IMR-90 (cell line): ENCODE measurements around the gene C7. TPM values are rescaled to one million over a fixed set of nuclear protein-coding genes. Genes with fewer than 3 reads are reported as not detected.

Experiments
- ATAC-seq: fragments of 200-7000 bp; cut with Tn5 transposase; 2 replicates; pipeline ENCODE4 v1.9.1; 2020; ENCODE audit warnings: low read depth, mild to moderate bottlenecking, moderate library complexity
- BruUV-seq: library from RNA; stranded (reverse); fragments of 400-500 nt; replicated peaks from 2 replicates; lab custom pipeline; 2021; lab: Mats Ljungman, UMichigan
- CTCF ChIA-PET: fragments of 300-600 bp; formaldehyde crosslinking; extraction: SDS; loops from one replicate; lab custom pipeline; 2021; ENCODE audit warnings: antibody characterized with exemption; lab: Yijun Ruan, JAX
- POLR2A ChIA-PET: fragments of 300-600 bp; sonication (Branson Sonifier 250); formaldehyde crosslinking; loops from one replicate; lab custom pipeline; 2022; ENCODE audit warnings: antibody characterized with exemption; ENCODE audit not compliant: unreplicated experiment; lab: Charles Lee
- DNase-seq: peaks from one replicate; pipeline ENCODE4 v3.0.0; 2013
- H2AFZ ChIP-seq: replicated peaks from 2 replicates; pipeline ENCODE3; 2013; ENCODE audit warnings: low read length, mild to moderate bottlenecking; ENCODE audit not compliant: poor library complexity
- H2AK5ac ChIP-seq: 2 replicates; pipeline ENCODE4 v1.6.1; 2013; ENCODE audit warnings: low read depth, low read length, inconsistent platforms
- H2AK9ac ChIP-seq: replicated peaks from 2 replicates; pipeline ENCODE3; 2013; ENCODE audit warnings: mild to moderate bottlenecking, low read depth, low read length, moderate library complexity; ENCODE audit not compliant: poor library complexity
- H2BK120ac ChIP-seq: 2 replicates; pipeline ENCODE4 v1.6.1; 2013; ENCODE audit warnings: low read depth, low read length, inconsistent platforms
- H2BK15ac ChIP-seq: 3 replicates; pipeline ENCODE4 v1.6.1; 2013; ENCODE audit warnings: low read depth, low read length, inconsistent platforms
- H2BK20ac ChIP-seq: 2 replicates; pipeline ENCODE4 v1.6.1; 2013; ENCODE audit warnings: low read depth, mild to moderate bottlenecking, inconsistent platforms, low read length, moderate library complexity
- H2BK5ac ChIP-seq: 2 replicates; pipeline ENCODE4 v1.6.1; 2013; ENCODE audit warnings: mild to moderate bottlenecking, low read depth, low read length, inconsistent platforms; ENCODE audit not compliant: poor library complexity, severe bottlenecking
- H3K14ac ChIP-seq: replicated peaks from 2 replicates; pipeline ENCODE4 v1.6.1; 2013; ENCODE audit warnings: low read depth, low read length, inconsistent platforms
- H3K18ac ChIP-seq: 2 replicates; pipeline ENCODE4 v1.6.1; 2013; ENCODE audit warnings: low read depth, low read length, control low read depth
- H3K23ac ChIP-seq: 2 replicates; pipeline ENCODE4 v1.6.1; 2013; ENCODE audit warnings: low read depth, low read length, inconsistent platforms
- H3K27ac ChIP-seq: 2 replicates; pipeline ENCODE4 v1.5.1; 2013; ENCODE audit warnings: mild to moderate bottlenecking, control low read depth, low read length; ENCODE audit not compliant: insufficient read depth
- H3K27me3 ChIP-seq: 2 replicates; pipeline ENCODE4 v1.6.1; 2013; ENCODE audit warnings: low read length; ENCODE audit not compliant: control insufficient read depth, insufficient read depth
- H3K36me3 ChIP-seq: 2 replicates; pipeline ENCODE4 v1.6.1; 2013; ENCODE audit warnings: low read length, mixed read lengths; ENCODE audit not compliant: control insufficient read depth, insufficient read depth
- H3K4ac ChIP-seq: 2 replicates; pipeline ENCODE4 v1.6.1; 2013; ENCODE audit warnings: low read depth, low read length, inconsistent platforms
- H3K4me1 ChIP-seq: 2 replicates; pipeline ENCODE4 v1.6.1; 2013; ENCODE audit warnings: low read length, mixed read lengths; ENCODE audit not compliant: control insufficient read depth, insufficient read depth
- H3K4me2 ChIP-seq: 2 replicates; pipeline ENCODE4 v1.6.1; 2013; ENCODE audit warnings: low read depth, mild to moderate bottlenecking, control low read depth, low read length, moderate library complexity
- H3K4me3 ChIP-seq: 2 replicates; pipeline ENCODE4 v1.5.1; 2013; ENCODE audit warnings: low read depth, mild to moderate bottlenecking, control low read depth, low read length, moderate library complexity; ENCODE audit not compliant: insufficient read depth
- H3K56ac ChIP-seq: 2 replicates; pipeline ENCODE4 v1.6.1; 2013; ENCODE audit warnings: low read length, inconsistent platforms; ENCODE audit not compliant: insufficient read depth; ENCODE audit errors: extremely low read depth
- H3K79me1 ChIP-seq, 2 experiments: 2 replicates each; pipeline ENCODE4 v1.6.1; 2013; ENCODE audit warnings: low read length in 2 of 2, inconsistent platforms in 1 of 2, low read depth in 1 of 2
- H3K9ac ChIP-seq: 2 replicates; pipeline ENCODE4 v1.6.1; 2013; ENCODE audit warnings: low read depth, low read length, control low read depth
- H3K9me1 ChIP-seq: 2 replicates; pipeline ENCODE4 v1.6.1; 2013; ENCODE audit warnings: low read length, inconsistent platforms; ENCODE audit not compliant: insufficient read depth
- H3K9me3 ChIP-seq: 2 replicates; pipeline ENCODE4 v1.6.1; 2013; ENCODE audit warnings: low read length; ENCODE audit not compliant: control insufficient read depth, insufficient read depth
- H4K20me1 ChIP-seq: 2 replicates; pipeline ENCODE4 v1.6.1; 2013; ENCODE audit warnings: low read length, inconsistent platforms; ENCODE audit not compliant: insufficient read depth
- H4K5ac ChIP-seq: 2 replicates; pipeline ENCODE4 v1.6.1; 2013; ENCODE audit warnings: mild to moderate bottlenecking, low read depth, low read length, control low read depth
- H4K8ac ChIP-seq, 2 experiments: 2 replicates each; pipeline ENCODE4 v1.6.1; 2013; ENCODE audit warnings: low read depth in 2 of 2, low read length in 2 of 2, control low read depth in 1 of 2, inconsistent platforms in 1 of 2
- H4K91ac ChIP-seq: 2 replicates; pipeline ENCODE4 v1.6.1; 2013; ENCODE audit warnings: low read depth, low read length, inconsistent platforms; ENCODE audit not compliant: insufficient read depth
- BHLHE40 ChIP-seq: fragments of 150-350 bp; IDR thresholded peaks from 2 replicates; pipeline ENCODE4 v1.6.1; 2016; ENCODE audit warnings: mild to moderate bottlenecking, low read depth, low read length
- CEBPB ChIP-seq: IDR thresholded peaks from 2 replicates; pipeline ENCODE4 v1.6.1; 2012; ENCODE audit warnings: low read depth, low read length, improper control_type of control experiment
- CHD1 ChIP-seq: IDR thresholded peaks from 2 replicates; pipeline ENCODE4 v1.6.1; 2012; ENCODE audit warnings: low read depth, low read length, improper control_type of control experiment
- CTCF ChIP-seq: conservative IDR thresholded peaks from 2 replicates; pipeline ENCODE4 v1.5.1; 2012; ENCODE audit warnings: mild to moderate bottlenecking, low read depth, low read length, improper control_type of control experiment
- ELK1 ChIP-seq: fragments of 150-350 bp; IDR thresholded peaks from 2 replicates; pipeline ENCODE4 v1.6.1; 2016; ENCODE audit warnings: low read depth, mild to moderate bottlenecking, low read length, moderate library complexity, borderline replicate concordance
- FOS ChIP-seq: fragments of 150-350 bp; IDR thresholded peaks from 2 replicates; pipeline ENCODE4 v1.6.1; 2016; ENCODE audit warnings: low read depth, low read length
- MAFK ChIP-seq: IDR thresholded peaks from 2 replicates; pipeline ENCODE4 v1.6.1; 2012; ENCODE audit warnings: low read depth, low read length, improper control_type of control experiment
- MAZ ChIP-seq: IDR thresholded peaks from 2 replicates; pipeline ENCODE4 v1.6.1; 2012; ENCODE audit warnings: low read depth, mild to moderate bottlenecking, low read length, improper control_type of control experiment, moderate library complexity, borderline replicate concordance
- NFE2L2 ChIP-seq: fragments of 150-350 bp; IDR thresholded peaks from 2 replicates; pipeline ENCODE4 v1.6.1; 2016; ENCODE audit warnings: low read depth, mild to moderate bottlenecking, low read length
- RAD21 ChIP-seq: IDR thresholded peaks from 2 replicates; pipeline ENCODE4 v1.6.1; 2012; ENCODE audit warnings: low read length, improper control_type of control experiment
- RCOR1 ChIP-seq: IDR thresholded peaks from 2 replicates; pipeline ENCODE4 v1.6.1; 2012; ENCODE audit warnings: mild to moderate bottlenecking, low read length, improper control_type of control experiment; ENCODE audit not compliant: insufficient replicate concordance
- RFX5 ChIP-seq: IDR thresholded peaks from 2 replicates; pipeline ENCODE4 v1.8.0; 2012; ENCODE audit warnings: low read depth, mild to moderate bottlenecking, low read length, moderate library complexity
- SMC3 ChIP-seq: fragments of 150-350 bp; IDR thresholded peaks from 2 replicates; pipeline ENCODE4 v1.6.1; 2016; ENCODE audit warnings: low read depth, mild to moderate bottlenecking, antibody characterized with exemption, low read length, moderate library complexity
- USF2 ChIP-seq: fragments of 150-350 bp; IDR thresholded peaks from 2 replicates; pipeline ENCODE4 v1.6.1; 2017; ENCODE audit warnings: mild to moderate bottlenecking, antibody characterized with exemption, low read length, low read depth
- WGBS, 2 experiments: methylation state at CpG; one replicate each; pipeline versions ENCODE4 v1.1.5 to v1.1.7; 2013; ENCODE audit warnings: missing lambda C conversion rate in 2 of 2; ENCODE audit not compliant: insufficient read length in 1 of 2; ENCODE audit errors: extremely low coverage in 2 of 2; 5-methylcytosine and 5-hydroxymethylcytosine counted together
- dilution Hi-C: fragments of 300-500 bp; cut with HindIII; formaldehyde crosslinking; loops from one replicate; pipeline ENCODE4 v1.14.3; 2018; ENCODE audit warnings: low sequenced_read_pairs; ENCODE audit not compliant: unreplicated experiment
- in situ Hi-C: fragments of 300-500 bp; cut with MboI; formaldehyde crosslinking; loops from 3 replicates; pipeline ENCODE4 v1.14.3; 2019; ENCODE audit warnings: low sequenced_read_pairs, inconsistent platforms, mixed read lengths
- intact Hi-C: fragments of 100-400 bp; cut with micrococcal nuclease; formaldehyde crosslinking; loops from 2 replicates; pipeline ENCODE4 v1.10.0; 2022
- polyA plus RNA-seq, 3 experiments: library from polyadenylated mRNA; depleted of rRNA; stranded (reverse); fragments of >200 nt; gene quantifications; 2 replicates each; pipeline ENCODE4 v1.2.3, GENCODE V29; 2012; ENCODE audit warnings: low replicate concordance in 1 of 3
- total RNA-seq: library from RNA; depleted of rRNA; stranded (reverse); fragments of >200 nt; gene quantifications from 2 replicates; pipeline ENCODE4 v1.2.3, GENCODE V29; 2012

C7 gene
- total and polyA plus RNA-seq, 2 of the 4 experiments (the other 2 are of a cell fraction), result 0.54 to 1.8 TPM

- DNase-seq (peak; percentile 32), ATAC-seq (peak; percentile 29)
- H2BK20ac ChIP-seq, result peak overlapping the region; percentile 17; the same call in 1 of the 2 replicates
- H2AK9ac ChIP-seq, result peak overlapping the region; percentile 44
- H3K9me3 ChIP-seq, result no peaks in the 10 kb centered on the region
- no peak overlapping the region for H4K5ac ChIP-seq
- H2BK120ac ChIP-seq, result no peak overlapping the region
- no peak overlapping the region for H3K27ac ChIP-seq
- CTCF ChIA-PET, result no interaction called here
- H3K4me2 ChIP-seq, result no peak overlapping the region
- H3K18ac ChIP-seq, result peak overlapping the region; percentile 64; the same call in 1 of the 2 replicates
- dilution Hi-C loops, result no loop called here
- H2BK15ac ChIP-seq, result no peak overlapping the region
- no peaks in the 10 kb centered on the region for H4K20me1 ChIP-seq
- TF ChIP-seq MAFK (no peak), RAD21 (no peak), ELK1 (no peak), FOS (no peak), CTCF (no peak), USF2 (no peak), SMC3 (no peak), NFE2L2 (no peak), CEBPB (no peak), BHLHE40 (no peak), RCOR1 (no peak), MAZ (no peak), CHD1 (no peak), RFX5 (no peak)
- H3K79me1 ChIP-seq, result no peaks in the 10 kb centered on the region
- WGBS, 2 experiments, result 80% methylated on average over 1 of the region's 4 CpGs; no CpG with 5 or more reads in 1 of the 2 experiments
- no peaks in the 10 kb centered on the region for H3K4me1 ChIP-seq
- H3K23ac ChIP-seq, result no peak overlapping the region
- peak overlapping the region; percentile 4; the same call in 1 of the 2 replicates for H4K91ac ChIP-seq
- in situ Hi-C loops, result no loop called here
- H3K36me3 ChIP-seq, result no peaks in the 10 kb centered on the region
- H2BK5ac ChIP-seq, result peak overlapping the region; percentile 8
- peak overlapping the region; percentile 35 for H2AFZ ChIP-seq
- no TSS peak for BruUV-seq
- H2AK5ac ChIP-seq, result no peak overlapping the region
- H3K4me3 ChIP-seq, result no peak overlapping the region
- intact Hi-C loops, result no loop called here
- H3K56ac ChIP-seq, result no peak overlapping the region
- POLR2A ChIA-PET, result no interaction called here
- no peak overlapping the region; the same call in 1 of the 2 replicates for H3K14ac ChIP-seq
- H3K9ac ChIP-seq, result no peak overlapping the region
- H3K9me1 ChIP-seq, result no peaks in the 10 kb centered on the region
- no peaks in the 10 kb centered on the region for H3K27me3 ChIP-seq
- no peak overlapping the region for H4K8ac ChIP-seq
- 0 out of 2 replicates have a peak overlapping the region, but pooled peaks have one; percentile 23 for H3K4ac ChIP-seq
Observed at GRCh38 chr5:41009232-41009631, 99.9 kb downstream of the C7 start.
